AG09319 (cell line): ENCODE data around the gene TLR1.
"Not testable (repeated sequence)": the region's sequence is repeated elsewhere in the genome, so short reads cannot be mapped to it uniquely, and the experiment has no call there.

Source experiments
- DNase-seq: peaks from one replicate; pipeline ENCODE4 v3.0.0-alpha.2; 2010; ENCODE audit warnings: low read depth; ENCODE audit errors: extremely low read depth
- CTCF ChIP-seq: IDR thresholded peaks from 2 replicates; pipeline ENCODE4 v1.5.1; 2011; ENCODE audit warnings: low read depth, mild to moderate bottlenecking, inconsistent platforms, low read length, moderate library complexity

TLR1 gene

DNA sequence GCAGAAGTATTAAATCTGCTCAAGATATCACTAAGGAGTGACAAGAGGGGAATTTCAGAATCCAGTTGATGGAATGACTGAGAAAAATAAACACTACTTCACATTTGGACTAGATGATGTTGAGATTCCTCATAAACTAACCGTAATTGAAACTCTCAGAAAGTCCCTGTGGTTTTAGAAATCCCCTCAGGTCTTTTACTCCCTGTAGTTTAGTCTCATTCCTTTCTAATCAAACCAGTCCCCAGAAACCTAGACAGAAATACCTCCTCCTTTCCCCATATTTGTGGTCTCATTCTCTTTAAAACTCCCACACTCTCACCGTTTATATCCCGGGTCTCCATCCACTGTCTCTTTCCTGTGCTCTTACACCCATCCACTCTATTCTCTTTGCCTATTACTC is 15.0 kb upstream of the TLR1 start:
- DNase-seq = no peak
- TF ChIP-seq CTCF = no peak

GRCh38 chr4:38818441-38818976 is 13.9 kb upstream of the TLR1 start:
- no peak for DNase-seq
- no peak for TF ChIP-seq CTCF

DNA sequence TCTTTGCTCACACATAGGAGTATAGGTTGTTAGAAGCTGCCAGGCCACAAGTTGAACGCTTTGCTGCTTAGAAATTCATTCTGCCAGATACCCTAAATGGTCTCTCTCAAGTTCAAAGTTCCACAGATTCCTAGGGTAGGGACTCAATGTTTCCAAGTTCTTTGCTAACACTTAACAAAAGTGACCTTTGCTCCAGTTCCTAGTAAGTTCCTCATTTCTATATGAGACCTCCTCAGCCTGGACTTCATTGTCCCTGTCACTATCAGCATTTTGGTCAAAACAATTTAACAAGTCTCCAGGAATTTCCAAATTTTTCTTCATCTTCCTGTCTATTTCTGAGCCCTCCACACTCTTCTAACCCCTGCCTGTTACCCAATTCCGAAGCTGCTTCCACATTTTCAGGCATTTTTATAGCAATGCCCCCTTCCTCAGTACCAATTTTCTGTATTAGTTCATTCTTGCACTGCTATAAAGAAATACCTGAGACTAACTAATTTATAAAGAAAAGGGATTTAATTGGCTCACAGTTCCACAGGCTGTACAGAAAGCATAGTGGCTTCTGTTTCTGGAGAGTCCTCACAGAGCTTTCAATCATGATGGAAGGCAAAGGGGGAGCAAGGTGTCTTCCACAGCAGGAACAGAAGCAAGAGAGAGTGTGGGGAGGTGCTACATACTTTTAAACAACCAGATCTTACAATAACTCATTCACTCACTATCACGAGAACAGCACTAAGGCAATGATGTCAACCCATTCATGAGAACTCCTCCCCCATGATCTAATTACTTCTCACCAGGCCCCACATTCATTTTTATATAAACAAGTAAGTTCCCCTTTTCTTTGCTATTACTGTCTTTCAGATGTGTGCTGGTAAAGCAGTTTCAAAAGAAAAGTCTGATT is 11.5 kb upstream of the TLR1 start:
- DNase-seq = no peak
- TF ChIP-seq CTCF = no peak

GRCh38 chr4:38814386-38814785 is 9.8 kb upstream of the TLR1 start:
- DNase-seq = no peak
- TF ChIP-seq CTCF = no peak

- DNase-seq = no peak
- TF ChIP-seq CTCF = no peak
Observed at GRCh38 chr4:38811297-38811696, 6.7 kb upstream of the TLR1 start.

DNA sequence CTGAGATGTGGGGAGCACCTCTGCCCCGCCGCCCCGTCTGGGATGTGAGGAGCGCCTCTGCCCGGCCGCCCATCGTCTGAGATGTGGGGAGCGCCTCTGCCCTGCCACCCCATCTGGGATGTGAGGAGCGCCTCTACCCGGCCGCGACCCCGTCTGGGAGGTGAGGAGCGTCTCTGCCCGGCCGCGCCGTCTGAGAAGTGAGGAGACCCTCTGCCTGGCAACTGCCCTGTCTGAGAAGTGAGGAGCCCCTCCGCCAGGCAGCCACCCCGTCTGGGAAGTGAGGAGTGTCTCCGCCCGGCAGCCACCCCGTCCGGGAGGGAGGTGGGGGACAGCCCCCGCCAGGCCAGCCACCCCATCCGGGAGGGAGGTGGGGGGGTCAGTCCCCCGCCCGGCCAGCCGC is 2.9 kb upstream of the TLR1 start:
- DNase-seq = not testable (repeated sequence)

DNA sequence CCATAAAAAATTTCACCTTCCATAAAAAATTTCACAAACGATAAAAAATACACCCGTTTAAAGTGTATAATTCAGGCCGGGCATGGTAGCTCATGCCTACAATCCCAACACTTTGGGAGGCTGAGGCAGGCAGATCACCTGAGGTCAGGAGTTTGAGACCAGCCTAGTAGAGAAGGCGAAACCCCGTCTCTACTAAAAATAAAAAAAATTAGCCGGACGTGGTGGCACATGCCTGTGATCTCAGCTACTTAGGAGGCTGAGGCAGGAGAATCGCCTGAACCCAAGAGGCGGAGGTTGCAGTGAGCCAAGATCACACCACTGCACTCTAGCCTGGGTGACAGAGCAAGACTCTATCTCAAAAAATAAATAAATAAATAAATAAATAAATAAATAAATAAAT is 1.7 kb upstream of the TLR1 start:
- not testable (repeated sequence) for DNase-seq

DNA sequence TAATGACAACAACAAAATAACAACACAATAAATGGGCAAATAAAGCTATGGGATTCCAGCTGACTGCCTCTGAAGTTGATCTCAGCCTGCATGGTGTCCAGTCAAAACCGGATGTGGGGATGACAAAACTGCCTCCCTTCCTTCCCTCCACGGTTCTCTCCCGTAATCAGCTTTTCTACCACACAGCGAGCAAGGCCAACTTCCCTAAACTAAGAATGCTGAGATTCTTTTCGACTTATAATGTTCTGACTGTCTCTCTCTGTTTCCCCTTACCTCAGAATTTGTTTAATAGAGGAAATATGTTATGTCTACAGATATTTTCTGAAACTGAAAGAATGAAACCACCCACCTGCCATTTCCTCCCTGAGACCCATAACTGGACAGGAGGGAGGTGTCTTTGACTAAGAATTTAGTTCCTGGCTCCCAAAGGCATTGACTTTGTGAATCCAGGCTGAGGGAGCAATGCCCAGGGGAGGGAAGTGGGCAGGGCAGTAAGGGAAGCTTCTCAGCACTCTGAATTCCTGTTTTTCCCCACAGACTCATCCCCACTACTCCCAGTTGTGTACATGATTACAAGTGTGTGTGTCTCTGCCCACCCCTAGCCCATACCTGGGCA is 1.0 kb upstream of the TLR1 start:
- TF ChIP-seq CTCF = no peak
- DNase-seq = no peak
